ENCODE results near the gene MCF2L2. TPM values are rescaled to one million over a fixed set of nuclear protein-coding genes. Genes with fewer than 3 reads are reported as not detected.

The MCF2L2 gene
- total and polyA plus RNA-seq, 9 of the 15 experiments (the other 6 are each of a cell fraction or from before 2014, with no cell fraction given), result 0.56 to 4.2 (median 3.0) TPM

DNA sequence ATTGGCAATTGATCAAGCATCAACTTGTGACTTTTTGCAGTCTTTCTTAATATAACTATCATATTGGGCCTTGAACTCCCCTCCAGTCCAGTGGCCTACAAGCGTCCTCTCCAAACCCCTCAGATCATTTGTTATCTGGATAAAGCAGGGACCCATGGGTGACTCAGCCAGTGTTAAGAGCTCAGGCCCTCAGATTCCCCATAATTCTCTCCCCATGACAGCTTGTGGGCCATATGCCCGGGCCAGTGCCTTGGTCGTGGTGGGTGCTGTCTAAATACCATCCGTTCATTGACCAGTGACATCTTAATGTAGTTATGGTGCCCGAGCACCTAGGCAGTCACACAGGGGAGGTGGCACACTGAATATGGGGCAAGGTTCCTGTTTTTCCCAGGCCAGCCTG lies 18.1 kb downstream of the MCF2L2 start (continued):
- no peak for TF ChIP-seq ZNF282 (CRISPR knock-in tag; IDR thresholded peaks at IDR 0.05)
- no peak for TF ChIP-seq COPS2 (conservative IDR thresholded peaks at IDR 0.05)
- TF ChIP-seq, protein P1, sequence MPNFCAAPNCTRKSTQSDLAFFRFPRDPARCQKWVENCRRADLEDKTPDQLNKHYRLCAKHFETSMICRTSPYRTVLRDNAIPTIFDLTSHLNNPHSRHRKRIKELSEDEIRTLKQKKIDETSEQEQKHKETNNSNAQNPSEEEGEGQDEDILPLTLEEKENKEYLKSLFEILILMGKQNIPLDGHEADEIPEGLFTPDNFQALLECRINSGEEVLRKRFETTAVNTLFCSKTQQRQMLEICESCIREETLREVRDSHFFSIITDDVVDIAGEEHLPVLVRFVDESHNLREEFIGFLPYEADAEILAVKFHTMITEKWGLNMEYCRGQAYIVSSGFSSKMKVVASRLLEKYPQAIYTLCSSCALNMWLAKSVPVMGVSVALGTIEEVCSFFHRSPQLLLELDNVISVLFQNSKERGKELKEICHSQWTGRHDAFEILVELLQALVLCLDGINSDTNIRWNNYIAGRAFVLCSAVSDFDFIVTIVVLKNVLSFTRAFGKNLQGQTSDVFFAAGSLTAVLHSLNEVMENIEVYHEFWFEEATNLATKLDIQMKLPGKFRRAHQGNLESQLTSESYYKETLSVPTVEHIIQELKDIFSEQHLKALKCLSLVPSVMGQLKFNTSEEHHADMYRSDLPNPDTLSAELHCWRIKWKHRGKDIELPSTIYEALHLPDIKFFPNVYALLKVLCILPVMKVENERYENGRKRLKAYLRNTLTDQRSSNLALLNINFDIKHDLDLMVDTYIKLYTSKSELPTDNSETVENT (CRISPR knock-in tag; IDR thresholded peaks at IDR 0.05), result no peak
- TF ChIP-seq, protein P2, sequence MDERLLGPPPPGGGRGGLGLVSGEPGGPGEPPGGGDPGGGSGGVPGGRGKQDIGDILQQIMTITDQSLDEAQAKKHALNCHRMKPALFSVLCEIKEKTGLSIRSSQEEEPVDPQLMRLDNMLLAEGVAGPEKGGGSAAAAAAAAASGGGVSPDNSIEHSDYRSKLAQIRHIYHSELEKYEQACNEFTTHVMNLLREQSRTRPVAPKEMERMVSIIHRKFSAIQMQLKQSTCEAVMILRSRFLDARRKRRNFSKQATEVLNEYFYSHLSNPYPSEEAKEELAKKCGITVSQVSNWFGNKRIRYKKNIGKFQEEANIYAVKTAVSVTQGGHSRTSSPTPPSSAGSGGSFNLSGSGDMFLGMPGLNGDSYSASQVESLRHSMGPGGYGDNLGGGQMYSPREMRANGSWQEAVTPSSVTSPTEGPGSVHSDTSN (CRISPR knock-in tag; IDR thresholded peaks at IDR 0.05; ENCODE audit: low read depth), result peak; percentile 32; the same call in 1 of the 2 replicates
- TF ChIP-seq, protein P2 (tag; conservative IDR thresholded peaks at IDR 0.05; ENCODE audit: low read depth), result peak; percentile 97
- TF ChIP-seq, protein P3, sequence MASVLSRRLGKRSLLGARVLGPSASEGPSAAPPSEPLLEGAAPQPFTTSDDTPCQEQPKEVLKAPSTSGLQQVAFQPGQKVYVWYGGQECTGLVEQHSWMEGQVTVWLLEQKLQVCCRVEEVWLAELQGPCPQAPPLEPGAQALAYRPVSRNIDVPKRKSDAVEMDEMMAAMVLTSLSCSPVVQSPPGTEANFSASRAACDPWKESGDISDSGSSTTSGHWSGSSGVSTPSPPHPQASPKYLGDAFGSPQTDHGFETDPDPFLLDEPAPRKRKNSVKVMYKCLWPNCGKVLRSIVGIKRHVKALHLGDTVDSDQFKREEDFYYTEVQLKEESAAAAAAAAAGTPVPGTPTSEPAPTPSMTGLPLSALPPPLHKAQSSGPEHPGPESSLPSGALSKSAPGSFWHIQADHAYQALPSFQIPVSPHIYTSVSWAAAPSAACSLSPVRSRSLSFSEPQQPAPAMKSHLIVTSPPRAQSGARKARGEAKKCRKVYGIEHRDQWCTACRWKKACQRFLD (CRISPR knock-in tag; IDR thresholded peaks at IDR 0.05), result no peak
- no peak for TF ChIP-seq KDM2B (CRISPR knock-in tag; IDR thresholded peaks at IDR 0.05)
- TF ChIP-seq, protein P4, sequence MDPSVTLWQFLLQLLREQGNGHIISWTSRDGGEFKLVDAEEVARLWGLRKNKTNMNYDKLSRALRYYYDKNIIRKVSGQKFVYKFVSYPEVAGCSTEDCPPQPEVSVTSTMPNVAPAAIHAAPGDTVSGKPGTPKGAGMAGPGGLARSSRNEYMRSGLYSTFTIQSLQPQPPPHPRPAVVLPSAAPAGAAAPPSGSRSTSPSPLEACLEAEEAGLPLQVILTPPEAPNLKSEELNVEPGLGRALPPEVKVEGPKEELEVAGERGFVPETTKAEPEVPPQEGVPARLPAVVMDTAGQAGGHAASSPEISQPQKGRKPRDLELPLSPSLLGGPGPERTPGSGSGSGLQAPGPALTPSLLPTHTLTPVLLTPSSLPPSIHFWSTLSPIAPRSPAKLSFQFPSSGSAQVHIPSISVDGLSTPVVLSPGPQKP (CRISPR knock-in tag; IDR thresholded peaks at IDR 0.05), result no peak
- TF ChIP-seq, protein P5, sequence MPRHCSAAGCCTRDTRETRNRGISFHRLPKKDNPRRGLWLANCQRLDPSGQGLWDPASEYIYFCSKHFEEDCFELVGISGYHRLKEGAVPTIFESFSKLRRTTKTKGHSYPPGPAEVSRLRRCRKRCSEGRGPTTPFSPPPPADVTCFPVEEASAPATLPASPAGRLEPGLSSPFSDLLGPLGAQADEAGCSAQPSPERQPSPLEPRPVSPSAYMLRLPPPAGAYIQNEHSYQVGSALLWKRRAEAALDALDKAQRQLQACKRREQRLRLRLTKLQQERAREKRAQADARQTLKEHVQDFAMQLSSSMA (CRISPR knock-in tag; IDR thresholded peaks at IDR 0.05), result no peak
- no peak for TF ChIP-seq ARID2 (IDR thresholded peaks at IDR 0.05)
- no peak for TF ChIP-seq ZBTB1 (CRISPR knock-in tag; IDR thresholded peaks at IDR 0.05; ENCODE audit: borderline replicate concordance, low read depth)
- TF ChIP-seq YY1 (IDR thresholded peaks at IDR 0.05; ENCODE audit: borderline replicate concordance in 1 of 3, control insufficient read depth in 1 of 3, extremely low read depth in 1 of 3, insufficient read depth in 3 of 3, insufficient read length in 1 of 3, insufficient replicate concordance in 2 of 3, low read depth in 1 of 3, low read length in 2 of 3), result no peak
- TF ChIP-seq, protein P6, sequence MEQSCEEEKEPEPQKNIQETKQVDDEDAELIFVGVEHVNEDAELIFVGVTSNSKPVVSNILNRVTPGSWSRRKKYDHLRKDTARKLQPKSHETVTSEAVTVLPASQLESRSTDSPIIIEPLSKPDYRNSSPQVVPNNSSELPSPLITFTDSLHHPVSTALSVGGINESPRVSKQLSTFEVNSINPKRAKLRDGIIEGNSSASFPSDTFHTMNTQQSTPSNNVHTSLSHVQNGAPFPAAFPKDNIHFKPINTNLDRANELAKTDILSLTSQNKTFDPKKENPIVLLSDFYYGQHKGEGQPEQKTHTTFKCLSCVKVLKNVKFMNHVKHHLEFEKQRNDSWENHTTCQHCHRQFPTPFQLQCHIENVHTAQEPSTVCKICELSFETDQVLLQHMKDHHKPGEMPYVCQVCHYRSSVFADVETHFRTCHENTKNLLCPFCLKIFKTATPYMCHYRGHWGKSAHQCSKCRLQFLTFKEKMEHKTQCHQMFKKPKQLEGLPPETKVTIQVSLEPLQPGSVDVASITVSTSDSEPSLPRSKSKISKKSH (CRISPR knock-in tag; IDR thresholded peaks at IDR 0.05), result no peak
- no peak for TF ChIP-seq PYGO2 (tag; IDR thresholded peaks at IDR 0.05)
- peak; percentile 68; the same call in 1 of the 2 replicates for TF ChIP-seq POLR2AphosphoS5 (IDR thresholded peaks at IDR 0.05; ENCODE audit: control insufficient read depth, insufficient read depth, low read depth, low read length)
- no peak; the same call in 1 of the 2 replicates for TF ChIP-seq HNRNPL (IDR thresholded peaks at IDR 0.05; ENCODE audit: low read depth, low read length)
